K562 (cell line): Measurements from ENCODE around the gene PBXIP1. TPM values are rescaled to one million over a fixed set of nuclear protein-coding genes. Genes with fewer than 3 reads are reported as not detected.
A peak's percentile ranks its signal among the peaks of the same experiment; 100 is the strongest.

Experiments
- BCL6 ChIP-seq: fragments of 250-450 bp; sonication (Bioruptor Pico); IDR thresholded peaks from 2 replicates; pipeline ENCODE4 v1.4.0; 2020
- E2F1 ChIP-seq: sonication (generic); formaldehyde crosslinking; IDR thresholded peaks from 2 replicates; pipeline ENCODE4 v1.8.1; 2023; ENCODE audit warnings: mild to moderate bottlenecking, missing genetic modification reagents, moderate library complexity
- E2F6 ChIP-seq, 2 experiments: IDR thresholded peaks; 2 replicates each; pipeline ENCODE4 v1.6.1; 2011; ENCODE audit warnings: borderline replicate concordance in 1 of 2, control low read depth in 1 of 2, low read depth in 1 of 2, low read length in 1 of 2, mild to moderate bottlenecking in 1 of 2, mixed read lengths in 1 of 2, moderate library complexity in 1 of 2; ENCODE audit not compliant: insufficient read depth in 1 of 2, insufficient read length in 1 of 2, poor library complexity in 1 of 2, severe bottlenecking in 1 of 2; ENCODE audit errors: extremely low read depth in 1 of 2
- E4F1 ChIP-seq: fragments of 250-450 bp; sonication (Bioruptor Pico); IDR thresholded peaks from 2 replicates; pipeline ENCODE4 v1.5.0; 2021; ENCODE audit warnings: mild to moderate bottlenecking, borderline replicate concordance
- ELF1 ChIP-seq: fragments of 200-800 bp; sonication (Bioruptor generic); IDR thresholded peaks from 2 replicates; pipeline ENCODE4 v1.6.1; 2016; ENCODE audit warnings: missing genetic modification characterization, missing compliant biosample characterization
- GTF2A2 ChIP-seq: IDR thresholded peaks from 2 replicates; pipeline ENCODE4 v1.6.1; 2016; ENCODE audit warnings: mild to moderate bottlenecking, missing genetic modification characterization, missing compliant biosample characterization
- HNRNPH1 ChIP-seq: fragments of 200-400 bp; formaldehyde crosslinking; optimal IDR thresholded peaks from 2 replicates; pipeline ENCODE3; 2017; ENCODE audit warnings: low read depth, mild to moderate bottlenecking, low read length, moderate library complexity
- HNRNPUL1 ChIP-seq: fragments of 200-400 bp; formaldehyde crosslinking; IDR thresholded peaks from 2 replicates; pipeline ENCODE4 v1.6.1; 2017; ENCODE audit warnings: low read length
- HOXB6 ChIP-seq: fragments of 250-450 bp; sonication (Bioruptor Pico); IDR thresholded peaks from 2 replicates; pipeline ENCODE4 v1.5.1; 2022; ENCODE audit warnings: mild to moderate bottlenecking, borderline replicate concordance
- NFIC ChIP-seq: fragments of 450-650 bp; IDR thresholded peaks from 2 replicates; pipeline ENCODE4 v1.6.1; 2017; ENCODE audit warnings: mild to moderate bottlenecking, inconsistent platforms
- PBX2 ChIP-seq, 2 experiments: IDR thresholded peaks in 1 of 2; conservative IDR thresholded peaks in 1 of 2; 2 replicates each; pipeline ENCODE4 v1.6.1; 2016; ENCODE audit warnings: low read depth in 2 of 2, mild to moderate bottlenecking in 1 of 2, missing compliant biosample characterization in 1 of 2, missing genetic modification characterization in 1 of 2, moderate library complexity in 1 of 2
- RBFOX2 ChIP-seq: fragments of 200-400 bp; formaldehyde crosslinking; IDR thresholded peaks from 2 replicates; pipeline ENCODE4 v1.6.1; 2017; ENCODE audit warnings: low read depth, mild to moderate bottlenecking, low read length, moderate library complexity
- TCF7L2 ChIP-seq: fragments of 150-350 bp; IDR thresholded peaks from 2 replicates; pipeline ENCODE4 v1.6.1; 2016; ENCODE audit warnings: low read depth, mild to moderate bottlenecking, low read length, moderate library complexity
- TSHZ1 ChIP-seq: fragments of 250-450 bp; sonication (Bioruptor Pico); IDR thresholded peaks from 2 replicates; pipeline ENCODE4 v1.4.0; 2020; ENCODE audit warnings: mild to moderate bottlenecking, moderate library complexity
- ZFX ChIP-seq: sonication (generic); formaldehyde crosslinking; IDR thresholded peaks from 2 replicates; pipeline ENCODE4 v1.8.0; 2022; ENCODE audit warnings: mild to moderate bottlenecking, missing genetic modification reagents, moderate library complexity
- polyA plus RNA-seq, 8 experiments: library from polyadenylated mRNA; depleted of rRNA in 4 of 8; stranded (reverse) in 5 of 8; unstranded in 3 of 8; fragments of >200 nt; fragmentation: Nextera tagmentation in 2 of 8; fragmentation: Illumina TruSeq in 1 of 8; extraction: Ambion mirVana in 2 of 8; extraction: Trizol in 1 of 8; gene quantifications; 2 replicates each; pipeline versions ENCODE4 v1.2.1 to v1.2.3, GENCODE V29; 2011 to 2014; ENCODE audit warnings: inconsistent platforms in 1 of 8, missing spikeins in 1 of 8
- total RNA-seq, 7 experiments: library from RNA; depleted of rRNA in 6 of 7; stranded (reverse); fragments of >200 nt in 6 of 7; fragmentation: Illumina TruSeq in 2 of 7; extraction: Trizol in 2 of 7; gene quantifications; 2 replicates each; pipeline versions ENCODE4 v1.2.1 to v1.2.3, GENCODE V29; 2011 to 2021; ENCODE audit warnings: low replicate concordance in 1 of 7

PBXIP1 gene
- total and polyA plus RNA-seq, 9 of the 15 experiments (the other 6 are each of a cell fraction or from before 2014, with no cell fraction given), result 0.13 to 8.3 (median 5.8) TPM

GRCh38 chr1:154974102-154974807 lies 18.4 kb upstream of the PBXIP1 start, which contains the start of gene CKS1B (continued):
- TF ChIP-seq E2F6 (IDR thresholded peaks at IDR 0.05; ENCODE audit: borderline replicate concordance in 1 of 2, extremely low read depth in 1 of 2, insufficient read depth in 1 of 2, insufficient read length in 1 of 2, low read depth in 1 of 2, low read length in 1 of 2, poor library complexity in 1 of 2, severe bottlenecking in 1 of 2), result peak; percentile 93 to 95
- no peak for TF ChIP-seq GTF2A2
- TF ChIP-seq ELF1 (tag), result peak; percentile 92
- TF ChIP-seq PBX2 (CRISPR knock-in tag; IDR thresholded peaks at IDR 0.05; ENCODE audit: low read depth), result no peak
- no peak for TF ChIP-seq PBX2 (tag; conservative IDR thresholded peaks at IDR 0.05; ENCODE audit: low read depth)
- no peak for TF ChIP-seq HOXB6
- TF ChIP-seq NFIC, result no peak
- peak; percentile 71; the same call in 1 of the 2 replicates for TF ChIP-seq TCF7L2
- TF ChIP-seq TSHZ1 (CRISPR knock-in tag), result no peak
- TF ChIP-seq ZFX (CRISPR knock-in tag), result peak; percentile 90
- TF ChIP-seq HNRNPUL1, result no peak
- TF ChIP-seq E2F1 (CRISPR knock-in tag), result peak; percentile 72; the same call in 1 of the 2 replicates
- no peak for TF ChIP-seq HNRNPH1
- no peak for TF ChIP-seq E4F1 (CRISPR knock-in tag)
- peak; percentile 97 for TF ChIP-seq RBFOX2
- TF ChIP-seq BCL6 (CRISPR knock-in tag), result no peak
